ENCODE results near the gene ADAMTS3.

ADAMTS3 gene

GRCh38 chr4:72388521-72388920 lies 180.5 kb downstream of the ADAMTS3 start:
- no peak for TF ChIP-seq CTCF (conservative IDR thresholded peaks at IDR 0.05)
- H3K27ac ChIP-seq, result no peak overlapping the region

GRCh38 chr4:72387959-72388358 lies 181.1 kb downstream of the ADAMTS3 start:
- no peak for TF ChIP-seq CTCF (conservative IDR thresholded peaks at IDR 0.05)
- H3K27ac ChIP-seq, result no peak overlapping the region

DNA sequence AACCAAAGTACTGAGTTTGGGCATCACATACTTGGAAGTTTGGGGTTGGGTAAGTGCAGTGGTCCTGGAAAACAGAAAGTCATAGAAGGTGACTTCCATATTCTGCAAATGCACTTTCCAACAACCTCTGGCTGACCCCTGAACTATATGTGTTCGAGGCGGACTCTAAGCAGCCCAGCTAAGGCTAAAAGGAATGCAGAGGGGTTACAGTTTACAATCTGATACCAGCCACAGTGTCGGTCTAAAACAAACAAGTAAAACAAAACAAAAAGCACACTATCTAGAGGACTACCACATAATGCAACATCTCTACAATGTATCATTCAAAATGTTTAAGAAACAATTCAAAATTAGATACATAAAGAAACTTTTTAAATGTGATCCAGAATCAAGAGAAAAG lies 185.6 kb downstream of the ADAMTS3 start:
- no peak for TF ChIP-seq CTCF (conservative IDR thresholded peaks at IDR 0.05)

DNA sequence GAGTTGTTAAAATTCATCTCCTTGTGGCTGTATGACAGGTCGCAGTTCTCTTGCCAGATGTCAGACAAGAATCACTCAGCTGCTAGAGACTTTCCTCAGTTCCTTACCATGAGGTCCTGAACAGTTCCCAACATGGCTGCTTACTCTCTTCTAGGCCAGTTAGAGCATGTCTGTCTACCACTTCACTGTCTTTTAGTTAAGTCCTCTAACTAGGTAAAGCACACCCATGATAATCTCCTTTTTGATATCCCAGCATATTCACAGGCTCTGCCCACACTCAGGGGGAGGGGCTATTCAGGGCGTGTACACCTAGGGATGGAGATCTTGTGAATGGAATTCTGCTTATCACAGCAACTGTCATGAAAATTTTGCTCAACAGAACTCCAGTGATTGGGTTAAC lies 190.1 kb downstream of the ADAMTS3 start:
- TF ChIP-seq CTCF (conservative IDR thresholded peaks at IDR 0.05), result no peak
- no peak overlapping the region for H3K27ac ChIP-seq

More for the DNA sequence above, 185.6 kb downstream of the ADAMTS3 start:
- H3K27ac ChIP-seq, result no peak overlapping the region

GRCh38 chr4:72377491-72378194 lies 191.4 kb downstream of the ADAMTS3 start:
- H3K27ac ChIP-seq, result no peak overlapping the region
- TF ChIP-seq CTCF (conservative IDR thresholded peaks at IDR 0.05), result no peak

GRCh38 chr4:72376901-72377300 lies 192.1 kb downstream of the ADAMTS3 start:
- no peak for TF ChIP-seq CTCF (conservative IDR thresholded peaks at IDR 0.05)
- H3K27ac ChIP-seq, result no peak overlapping the region

- TF ChIP-seq CTCF (conservative IDR thresholded peaks at IDR 0.05), result no peak
- no peak overlapping the region for H3K27ac ChIP-seq
These were observed 193.8 kb downstream of the ADAMTS3 start for GRCh38 chr4:72375073-72375736.
